ENCODE results near the gene C12orf57.
"Not testable (repeated sequence)": the region's sequence is repeated elsewhere in the genome, so short reads cannot be mapped to it uniquely, and the experiment has no call there.

Gene C12orf57

DNA sequence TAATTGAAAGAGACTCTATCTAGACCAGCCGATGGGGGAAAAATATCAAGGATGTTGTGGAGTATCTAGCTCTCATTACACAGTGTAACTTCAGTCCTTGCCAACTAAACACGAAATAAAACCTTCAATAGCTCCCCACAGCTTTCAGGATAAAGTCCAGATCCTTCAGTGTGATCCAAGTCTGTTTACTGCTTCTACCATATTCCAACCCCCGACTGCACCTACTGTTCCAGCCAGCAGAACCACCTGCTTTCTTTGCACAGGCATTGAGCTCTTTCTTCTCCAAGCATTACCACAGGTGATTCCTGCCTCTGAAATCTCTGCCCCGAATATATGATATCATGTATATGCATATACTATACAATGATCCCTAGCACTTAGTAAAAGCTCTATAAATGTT, 41.4 kb upstream of the C12orf57 start:
- no peak for DNase-seq (ENCODE audit: extremely low spot score)
- TF ChIP-seq, protein P1, sequence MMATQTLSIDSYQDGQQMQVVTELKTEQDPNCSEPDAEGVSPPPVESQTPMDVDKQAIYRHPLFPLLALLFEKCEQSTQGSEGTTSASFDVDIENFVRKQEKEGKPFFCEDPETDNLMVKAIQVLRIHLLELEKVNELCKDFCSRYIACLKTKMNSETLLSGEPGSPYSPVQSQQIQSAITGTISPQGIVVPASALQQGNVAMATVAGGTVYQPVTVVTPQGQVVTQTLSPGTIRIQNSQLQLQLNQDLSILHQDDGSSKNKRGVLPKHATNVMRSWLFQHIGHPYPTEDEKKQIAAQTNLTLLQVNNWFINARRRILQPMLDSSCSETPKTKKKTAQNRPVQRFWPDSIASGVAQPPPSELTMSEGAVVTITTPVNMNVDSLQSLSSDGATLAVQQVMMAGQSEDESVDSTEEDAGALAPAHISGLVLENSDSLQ (IDR thresholded peaks at IDR 0.05), result no peak
- TF ChIP-seq NFRKB (IDR thresholded peaks at IDR 0.05) (no peak), SUZ12 (IDR thresholded peaks at IDR 0.05) (no peak), TARDBP (IDR thresholded peaks at IDR 0.05) (no peak), FOXM1 (IDR thresholded peaks at IDR 0.05; ENCODE audit: borderline replicate concordance) (no peak), ARNT (IDR thresholded peaks at IDR 0.05) (no peak), FOXA1 (IDR thresholded peaks at IDR 0.05) (no peak), BHLHE40 (IDR thresholded peaks at IDR 0.05; ENCODE audit: borderline replicate concordance) (no peak), ELF4 (IDR thresholded peaks at IDR 0.05) (no peak), L3MBTL2 (conservative IDR thresholded peaks at IDR 0.05) (no peak), ZNF384 (IDR thresholded peaks at IDR 0.05) (no peak), SP1 (IDR thresholded peaks at IDR 0.05) (no peak), LEF1 (IDR thresholded peaks at IDR 0.05; ENCODE audit: borderline replicate concordance) (no peak), HDGF (IDR thresholded peaks at IDR 0.05; ENCODE audit: borderline replicate concordance) (no peak), FOXK2 (IDR thresholded peaks at IDR 0.05) (no peak), CTBP1 (IDR thresholded peaks at IDR 0.05; ENCODE audit: borderline replicate concordance) (no peak)
- POLR2A ChIA-PET, result interaction anchor here (1.0 to 4.6 kb wide), 4 partner anchors 11 to 50 kb away, joined by 3 to 34 read pairs (median 3); partner anchors contain the start of gene ENO2
- CTCF ChIA-PET, result interaction anchor here (1.0 to 2.1 kb wide), 6 partner anchors 11 to 150 kb away, joined by 3 to 10 read pairs (median 6); no protein-coding TSS in a partner anchor

DNA sequence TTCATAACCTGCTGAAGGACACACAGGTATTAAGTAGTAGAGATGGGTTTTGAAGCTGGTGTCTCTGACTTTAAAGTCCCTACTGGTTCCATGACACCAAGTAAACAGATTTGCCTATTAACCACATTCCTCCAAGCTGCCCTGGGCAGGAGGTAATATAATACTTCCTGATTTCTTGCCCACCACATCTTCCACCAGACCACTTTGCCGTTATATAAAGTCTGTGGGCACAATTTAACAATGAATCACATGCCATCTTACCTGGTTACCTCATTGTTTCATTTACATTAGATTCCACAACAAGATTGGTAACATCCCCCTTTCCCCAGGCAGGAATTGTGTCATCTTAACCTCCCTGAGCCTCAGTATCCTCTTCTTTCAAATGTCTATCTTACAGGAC, 40.1 kb upstream of the C12orf57 start:
- ChIA-PET POLR2A (interaction anchor here (1.0 to 4.6 kb wide), 6 partner anchors 11 to 180 kb away, joined by 3 to 34 read pairs (median 9); partner anchors contain the start of genes C12orf57, CDCA3, COPS7A and ENO2), CTCF (interaction anchor here (1.0 to 2.1 kb wide), 2 partner anchors 31 to 152 kb away, joined by 3 to 7 read pairs; no protein-coding TSS in a partner anchor)
- no peak for DNase-seq (ENCODE audit: extremely low spot score)
- TF ChIP-seq HDGF (IDR thresholded peaks at IDR 0.05; ENCODE audit: borderline replicate concordance) (no peak), SP1 (IDR thresholded peaks at IDR 0.05) (no peak), ELF4 (IDR thresholded peaks at IDR 0.05) (no peak), SUZ12 (IDR thresholded peaks at IDR 0.05) (no peak)
- TF ChIP-seq, protein P1 (IDR thresholded peaks at IDR 0.05), result no peak

DNA sequence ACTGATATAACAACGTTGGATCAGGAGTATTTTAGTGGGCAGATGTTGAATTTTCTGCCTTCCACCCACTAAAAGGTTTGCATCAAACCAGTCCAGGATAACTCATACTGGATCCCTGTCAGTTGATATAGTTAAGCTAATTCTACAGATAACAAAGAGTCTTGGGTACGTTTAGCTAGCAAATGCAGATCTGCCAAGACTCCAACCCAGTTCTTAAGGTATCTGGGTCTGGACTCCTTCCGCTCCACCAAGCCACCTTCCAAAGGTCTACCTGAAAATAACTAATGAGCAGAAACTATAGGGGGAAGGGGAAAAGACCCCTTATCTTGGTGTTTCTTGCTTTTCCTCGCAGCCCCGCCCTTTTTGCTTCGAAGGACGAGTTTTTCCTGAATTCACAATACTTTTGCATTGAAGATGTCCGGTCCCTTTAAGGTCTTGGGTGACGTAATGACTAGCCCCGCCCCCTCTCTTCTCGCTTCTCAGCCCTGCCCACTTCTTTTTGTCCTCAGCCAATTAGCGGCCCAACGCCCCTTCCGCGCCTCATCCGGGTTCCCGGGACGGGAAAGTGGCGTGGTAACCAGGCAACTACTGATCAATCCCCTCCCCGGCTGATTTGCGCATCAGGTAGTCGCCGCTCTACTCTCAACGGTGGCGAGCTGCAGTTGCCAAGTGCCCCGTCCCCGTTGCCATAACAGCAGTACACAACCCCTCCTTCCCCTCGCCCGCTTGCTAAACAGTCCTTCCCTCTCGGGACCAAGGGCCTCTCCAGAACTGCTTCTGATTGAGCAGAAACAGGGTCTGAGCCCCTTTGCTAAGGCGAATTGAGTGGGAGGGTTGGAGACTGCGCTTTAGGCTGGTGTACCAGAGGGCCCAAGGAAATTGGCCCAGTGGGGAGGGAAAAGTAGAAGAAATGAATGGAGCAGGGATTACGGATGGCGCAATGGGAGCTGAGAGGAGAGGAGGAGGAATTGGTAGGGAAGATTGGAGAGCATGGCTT, 39.2 kb upstream of the C12orf57 start, which contains the start of gene LRRC23:
LRRC23 (plus strand) TSS at position 543 of the 997 bp plus-strand sequence. CDS start 812 bp downstream, outside the sequence.
- ChIA-PET POLR2A (interaction anchor here (0.9 to 4.6 kb wide), 11 partner anchors 10 to 181 kb away, joined by 3 to 34 read pairs (median 5); partner anchors contain the start of genes C12orf57, CDCA3, COPS7A and ENO2), CTCF (interaction anchor here (1.1 to 1.5 kb wide), 3 partner anchors 13 to 35 kb away, joined by 3 to 8 read pairs (median 6); no protein-coding TSS in a partner anchor)
- peak; percentile 89 for DNase-seq (ENCODE audit: extremely low spot score)
- no peak for TF ChIP-seq FOXK2 (IDR thresholded peaks at IDR 0.05)
- TF ChIP-seq CTBP1 (IDR thresholded peaks at IDR 0.05; ENCODE audit: borderline replicate concordance), result no peak
- no peak for TF ChIP-seq TARDBP (IDR thresholded peaks at IDR 0.05)
- TF ChIP-seq SUZ12 (IDR thresholded peaks at IDR 0.05), result no peak
- TF ChIP-seq FOXA1 (IDR thresholded peaks at IDR 0.05), result no peak
- TF ChIP-seq LEF1 (IDR thresholded peaks at IDR 0.05; ENCODE audit: borderline replicate concordance), result no peak
- TF ChIP-seq BHLHE40 (IDR thresholded peaks at IDR 0.05; ENCODE audit: borderline replicate concordance), result no peak
- TF ChIP-seq, protein P1 (IDR thresholded peaks at IDR 0.05), result no peak
- no peak for TF ChIP-seq L3MBTL2 (conservative IDR thresholded peaks at IDR 0.05)
- no peak for TF ChIP-seq NFRKB (IDR thresholded peaks at IDR 0.05)
- no peak for TF ChIP-seq ELF4 (IDR thresholded peaks at IDR 0.05)
- no peak for TF ChIP-seq SP1 (IDR thresholded peaks at IDR 0.05)
- TF ChIP-seq ZNF384 (IDR thresholded peaks at IDR 0.05), result no peak

DNA sequence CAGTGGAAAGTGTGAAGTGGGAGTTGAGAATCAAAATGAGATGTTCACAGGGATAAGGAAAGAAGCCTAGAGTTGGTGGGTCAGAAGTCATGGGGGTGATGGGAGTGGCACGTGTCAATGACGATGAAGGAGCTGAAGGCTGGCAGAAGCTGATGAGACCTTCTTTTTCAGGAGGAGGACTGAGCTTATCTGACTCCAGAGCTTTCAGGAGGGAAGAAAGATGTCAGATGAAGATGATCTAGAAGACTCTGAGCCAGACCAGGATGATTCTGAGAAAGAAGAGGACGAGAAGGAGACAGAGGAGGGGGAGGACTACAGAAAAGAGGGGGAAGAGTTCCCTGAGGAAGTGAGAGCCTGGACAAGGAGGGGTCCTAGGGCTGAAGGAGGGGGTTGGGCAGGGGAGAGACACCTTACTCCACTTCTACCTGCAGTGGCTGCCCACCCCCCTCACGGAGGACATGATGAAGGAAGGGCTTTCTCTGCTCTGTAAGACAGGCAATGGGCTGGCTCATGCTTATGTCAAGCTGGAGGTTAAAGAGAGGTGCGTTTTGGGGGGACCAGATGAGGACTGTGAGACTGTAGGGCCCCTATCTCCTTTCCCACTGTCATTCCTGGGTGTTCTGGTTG, 38.3 kb upstream of the C12orf57 start:
- no peak for DNase-seq (ENCODE audit: extremely low spot score)
- TF ChIP-seq HDGF (IDR thresholded peaks at IDR 0.05; ENCODE audit: borderline replicate concordance) (no peak), FOXA1 (IDR thresholded peaks at IDR 0.05) (no peak), NFRKB (IDR thresholded peaks at IDR 0.05) (no peak), ELF4 (IDR thresholded peaks at IDR 0.05) (no peak), FOXM1 (IDR thresholded peaks at IDR 0.05; ENCODE audit: borderline replicate concordance) (no peak), L3MBTL2 (conservative IDR thresholded peaks at IDR 0.05) (0 out of 2 replicates have a peak, but pooled peaks have one; percentile 18)
- POLR2A ChIA-PET, result interaction anchor here (0.9 to 4.6 kb wide), 10 partner anchors 9 to 182 kb away, joined by 3 to 34 read pairs (median 6); partner anchors contain the start of genes C12orf57, COPS7A, ENO2 and RNU7-1
- CTCF ChIA-PET, result interaction anchor here (0.5 to 1.5 kb wide), 4 partner anchors 14 to 246 kb away, joined by 3 to 8 read pairs (median 4); no protein-coding TSS in a partner anchor

DNA sequence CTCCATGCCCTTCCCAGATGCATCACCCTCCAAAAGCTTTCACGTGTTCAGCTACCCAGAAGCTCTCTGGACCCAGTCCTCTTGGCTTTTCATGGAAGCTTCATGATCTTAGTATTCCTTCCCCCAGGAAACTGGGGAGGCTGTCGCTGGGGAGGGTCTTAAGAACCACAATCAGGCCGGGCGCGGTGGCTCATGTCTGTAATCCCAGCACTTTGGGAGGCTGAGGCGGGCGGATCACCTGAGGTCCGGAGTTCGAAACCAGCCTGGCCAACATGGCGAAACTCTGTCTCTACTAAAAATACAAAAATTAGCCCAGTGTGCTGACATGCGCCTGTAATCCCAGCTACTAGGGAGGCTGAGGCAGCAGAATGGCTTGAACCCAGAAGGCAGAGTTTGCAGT, 35.7 kb upstream of the C12orf57 start:
- DNase-seq (ENCODE audit: extremely low spot score), result not testable (repeated sequence)
- POLR2A ChIA-PET, result interaction anchor here (0.8 to 4.3 kb wide), 5 partner anchors 17 to 57 kb away, joined by 3 to 23 read pairs (median 6); partner anchors contain the start of genes C12orf57, RNU7-1, SPSB2 and TPI1
- CTCF ChIA-PET, result interaction anchor here (0.6 to 1.1 kb wide), 3 partner anchors 16 to 17 kb away, joined by 3 read pairs; no protein-coding TSS in a partner anchor

All from HEK293T (cell line).